CD4-positive, alpha-beta T cell (primary cell): ENCODE measurements around the gene TDRD6. TPM values are rescaled to one million over a fixed set of nuclear protein-coding genes. Genes with fewer than 3 reads are reported as not detected.

Experiments
- ATAC-seq: fragments of 200-7000 bp; cut with Tn5 transposase; one replicate; pipeline ENCODE4 v1.10.0; 2022; ENCODE audit warnings: mild to moderate bottlenecking; ENCODE audit not compliant: poor library complexity
- CTCF ChIA-PET: fragments of 350-600 bp; sonication (Branson Sonifier 250); formaldehyde crosslinking; loops from one replicate; lab custom pipeline; 2021; ENCODE audit warnings: antibody characterized with exemption, inconsistent platforms; lab: Charles Lee
- POLR2A ChIA-PET: fragments of 350-600 bp; sonication (Branson Sonifier 250); formaldehyde crosslinking; loops from one replicate; lab custom pipeline; 2021; ENCODE audit warnings: antibody characterized with exemption, inconsistent platforms; lab: Charles Lee
- DNase-seq, 14 experiments: peaks; one replicate each; pipeline ENCODE4 v3.0.0-alpha.2; 2013 to 2020; ENCODE audit warnings: mixed read lengths in 2 of 14
- H3K27ac ChIP-seq, 2 donors: one replicate each; pipeline versions ENCODE4 v1.5.1 to v1.7.0; 2013; ENCODE audit warnings: low read length in 2 of 2, low read depth in 1 of 2, mild to moderate bottlenecking in 1 of 2
- H3K27me3 ChIP-seq, 2 experiments: 1 replicate in 1 of 2; 2 replicates in 1 of 2; pipeline versions ENCODE4 v1.6.1 to v1.7.0; 2013; ENCODE audit warnings: low read length in 2 of 2, control low read depth in 1 of 2, mild to moderate bottlenecking in 1 of 2, moderate library complexity in 1 of 2; ENCODE audit not compliant: insufficient read depth in 2 of 2, control insufficient read depth in 1 of 2
- H3K36me3 ChIP-seq: one replicate; pipeline ENCODE4 v1.6.1; 2013; ENCODE audit warnings: low read length, control low read depth; ENCODE audit not compliant: insufficient read depth
- H3K4me1 ChIP-seq: one replicate; pipeline ENCODE4 v1.6.1; 2013; ENCODE audit warnings: low read length, control low read depth; ENCODE audit not compliant: insufficient read depth
- H3K4me3 ChIP-seq: one replicate; pipeline ENCODE4 v1.5.1; 2013; ENCODE audit warnings: mild to moderate bottlenecking, low read length, moderate library complexity
- H3K9me3 ChIP-seq, 2 experiments: 1 replicate in 1 of 2; 2 replicates in 1 of 2; pipeline versions ENCODE4 v1.6.1 to v1.7.0; 2013; ENCODE audit warnings: low read length in 2 of 2, mild to moderate bottlenecking in 2 of 2, control low read depth in 1 of 2, moderate library complexity in 1 of 2; ENCODE audit not compliant: control insufficient read depth in 1 of 2, insufficient read depth in 1 of 2
- H3K27ac Mint-ChIP-seq: one replicate; pipeline ENCODE4 v1.8.0; 2020; ENCODE audit warnings: mixed read lengths
- H3K27me3 Mint-ChIP-seq: one replicate; pipeline ENCODE4 v1.8.0; 2021; ENCODE audit warnings: mixed read lengths
- H3K36me3 Mint-ChIP-seq: one replicate; pipeline ENCODE4 v1.8.0; 2021; ENCODE audit warnings: low read depth, mixed read lengths
- H3K4me1 Mint-ChIP-seq: one replicate; pipeline ENCODE4 v1.8.0; 2021; ENCODE audit warnings: low read depth, mixed read lengths
- H3K4me3 Mint-ChIP-seq: one replicate; pipeline ENCODE4 v1.8.0; 2020; ENCODE audit warnings: mild to moderate bottlenecking, mixed read lengths
- H3K9me3 Mint-ChIP-seq: one replicate; pipeline ENCODE4 v1.8.0; 2020; ENCODE audit warnings: mixed read lengths
- intact Hi-C, 2 experiments: fragments of 100-400 bp; cut with DNase I in 1 of 2; cut with micrococcal nuclease in 1 of 2; formaldehyde crosslinking; loops; one replicate each; pipeline versions ENCODE4 v1.15.1 to v1.9.0; 2023 to 2025; cut with DNase I, micrococcal nuclease
- total RNA-seq, 174 experiments: library from RNA in 2 of 174; stranded (reverse) in 2 of 174; gene quantifications; one replicate each; pipeline ENCODE4 v1.2.3 and lab custom pipeline; 2021 to 2026
- TF ChIP-seq, protein P1 (sequence below): fragments of 200-600 bp; IDR thresholded peaks from one replicate; pipeline ENCODE4 v1.8.0; 2022; ENCODE audit warnings: antibody characterized with exemption, mild to moderate bottlenecking

Gene TDRD6
- total RNA-seq, 2 experiments from 2014 or later, result not detected

GRCh38 chr6:46688966-46689335 is 1.3 kb downstream of the TDRD6 start:
- peaks cover 0 to 16% of the 10 kb centered on the region in 2 experiments for H3K9me3 ChIP-seq
- no peaks in the 10 kb centered on the region for H3K36me3 Mint-ChIP-seq
- no peak for DNase-seq
- H3K27ac ChIP-seq, result no peak overlapping the region
- no peak overlapping the region for H3K4me3 ChIP-seq
- H3K4me1 ChIP-seq, result no peaks in the 10 kb centered on the region
- no peaks in the 10 kb centered on the region for H3K27me3 ChIP-seq
- TF ChIP-seq, protein P1, sequence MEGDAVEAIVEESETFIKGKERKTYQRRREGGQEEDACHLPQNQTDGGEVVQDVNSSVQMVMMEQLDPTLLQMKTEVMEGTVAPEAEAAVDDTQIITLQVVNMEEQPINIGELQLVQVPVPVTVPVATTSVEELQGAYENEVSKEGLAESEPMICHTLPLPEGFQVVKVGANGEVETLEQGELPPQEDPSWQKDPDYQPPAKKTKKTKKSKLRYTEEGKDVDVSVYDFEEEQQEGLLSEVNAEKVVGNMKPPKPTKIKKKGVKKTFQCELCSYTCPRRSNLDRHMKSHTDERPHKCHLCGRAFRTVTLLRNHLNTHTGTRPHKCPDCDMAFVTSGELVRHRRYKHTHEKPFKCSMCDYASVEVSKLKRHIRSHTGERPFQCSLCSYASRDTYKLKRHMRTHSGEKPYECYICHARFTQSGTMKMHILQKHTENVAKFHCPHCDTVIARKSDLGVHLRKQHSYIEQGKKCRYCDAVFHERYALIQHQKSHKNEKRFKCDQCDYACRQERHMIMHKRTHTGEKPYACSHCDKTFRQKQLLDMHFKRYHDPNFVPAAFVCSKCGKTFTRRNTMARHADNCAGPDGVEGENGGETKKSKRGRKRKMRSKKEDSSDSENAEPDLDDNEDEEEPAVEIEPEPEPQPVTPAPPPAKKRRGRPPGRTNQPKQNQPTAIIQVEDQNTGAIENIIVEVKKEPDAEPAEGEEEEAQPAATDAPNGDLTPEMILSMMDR, result no peak
- H3K27me3 Mint-ChIP-seq, result peaks cover 24% of the 10 kb centered on the region
- no peaks in the 10 kb centered on the region for H3K9me3 Mint-ChIP-seq
- H3K4me3 Mint-ChIP-seq, result no peak overlapping the region
- H3K36me3 ChIP-seq, result no peaks in the 10 kb centered on the region
- H3K4me1 Mint-ChIP-seq, result no peaks in the 10 kb centered on the region
- ATAC-seq, result no peak
- no peak overlapping the region for H3K27ac Mint-ChIP-seq
- CTCF ChIA-PET, result no interaction called here
- intact Hi-C loops, result no loop called here
- POLR2A ChIA-PET, result no interaction called here

DNA sequence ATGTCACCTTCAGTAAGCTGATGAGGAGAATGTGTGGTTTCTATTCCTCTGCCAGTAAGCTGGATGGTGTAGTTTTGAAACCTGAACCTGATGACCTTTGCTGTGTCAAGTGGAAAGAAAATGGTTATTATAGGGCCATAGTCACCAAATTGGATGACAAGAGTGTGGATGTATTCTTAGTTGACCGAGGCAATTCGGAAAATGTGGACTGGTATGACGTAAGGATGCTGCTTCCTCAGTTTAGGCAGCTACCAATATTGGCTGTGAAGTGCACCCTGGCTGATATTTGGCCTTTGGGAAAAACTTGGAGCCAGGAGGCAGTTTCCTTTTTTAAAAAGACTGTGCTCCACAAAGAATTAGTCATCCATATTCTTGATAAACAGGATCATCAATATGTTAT is 2.0 kb downstream of the TDRD6 start:
- CTCF ChIA-PET, result no interaction called here

GRCh38 chr6:46690141-46690755 is 2.6 kb downstream of the TDRD6 start:
- TF ChIP-seq, protein P1, result no peak
- POLR2A ChIA-PET, result no interaction called here
- H3K27me3 Mint-ChIP-seq, result peaks cover 24% of the 10 kb centered on the region

More for the DNA sequence above, 2.0 kb downstream of the TDRD6 start:
- ATAC-seq (no peak), DNase-seq (no peak)
- Histone ChIP-seq H3K4me1 (no peaks in the 10 kb centered on the region), H3K27me3 (no peaks in the 10 kb centered on the region), H3K9me3 (peaks cover 0 to 16% of the 10 kb centered on the region in 2 experiments), H3K27ac (no peak overlapping the region), H3K4me3 (no peak overlapping the region), H3K36me3 (no peaks in the 10 kb centered on the region)
- H3K9me3 Mint-ChIP-seq, result no peaks in the 10 kb centered on the region
- no peaks in the 10 kb centered on the region for H3K4me1 Mint-ChIP-seq
- no peak overlapping the region for H3K4me3 Mint-ChIP-seq
- H3K27me3 Mint-ChIP-seq, result peaks cover 24% of the 10 kb centered on the region
- POLR2A ChIA-PET, result no interaction called here
- no peak overlapping the region for H3K27ac Mint-ChIP-seq
- intact Hi-C loops, result no loop called here
- H3K36me3 Mint-ChIP-seq, result no peaks in the 10 kb centered on the region
- TF ChIP-seq, protein P1, result no peak

More at GRCh38 chr6:46690141-46690755, 2.6 kb downstream of the TDRD6 start:
- H3K4me3 ChIP-seq, result no peak overlapping the region
- CTCF ChIA-PET, result no interaction called here
- H3K27ac ChIP-seq, result no peak overlapping the region
- H3K27me3 ChIP-seq, result no peaks in the 10 kb centered on the region
- H3K4me1 Mint-ChIP-seq, result no peaks in the 10 kb centered on the region
- H3K36me3 Mint-ChIP-seq, result no peaks in the 10 kb centered on the region
- H3K4me3 Mint-ChIP-seq, result no peak overlapping the region
- no peaks in the 10 kb centered on the region for H3K4me1 ChIP-seq
- intact Hi-C loops, result no loop called here
- no peaks in the 10 kb centered on the region for H3K36me3 ChIP-seq
- peaks cover 0 to 16% of the 10 kb centered on the region in 2 experiments for H3K9me3 ChIP-seq
- H3K9me3 Mint-ChIP-seq, result no peaks in the 10 kb centered on the region
- no peak overlapping the region for H3K27ac Mint-ChIP-seq
- DNase-seq (no peak), ATAC-seq (no peak)
